Fibroblast of mammary gland (primary cell): ENCODE data around the gene PDE7B.

Experiments
- DNase-seq: peaks from one replicate; pipeline ENCODE4 v3.0.0-alpha.2; 2010; ENCODE audit warnings: low read depth
- H3K4me3 ChIP-seq: 2 replicates; pipeline ENCODE4 v1.5.1; 2011; ENCODE audit warnings: low read depth, mild to moderate bottlenecking, low read length, moderate library complexity; ENCODE audit not compliant: control insufficient read depth
- TF ChIP-seq, protein P1 (sequence below): conservative IDR thresholded peaks from 2 replicates; pipeline ENCODE4 v1.5.1; 2011; ENCODE audit warnings: low read depth, low read length, inconsistent platforms; ENCODE audit not compliant: control insufficient read depth, insufficient read depth

PDE7B gene

DNA sequence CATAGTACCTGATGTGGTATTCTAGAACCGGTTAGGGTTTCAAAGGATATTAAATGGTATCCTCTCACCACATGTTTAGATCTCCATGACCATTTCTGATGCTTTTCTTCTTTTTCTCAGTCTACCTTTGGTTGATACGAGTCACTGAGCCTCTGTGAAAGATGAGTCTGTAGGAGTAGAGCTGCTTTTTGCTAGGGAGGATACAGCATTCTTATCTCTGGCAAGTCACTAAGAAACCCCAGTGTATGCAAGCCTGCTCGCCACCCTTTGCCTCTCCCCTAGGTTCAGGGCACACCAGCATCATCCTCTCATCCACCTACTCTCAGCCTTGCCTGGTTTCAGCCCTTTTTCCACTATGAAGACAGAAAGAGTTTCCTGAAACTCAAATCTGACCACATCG lies 308.7 kb downstream of the PDE7B start:
- no peak for DNase-seq
- H3K4me3 ChIP-seq = no peak overlapping the region
- TF ChIP-seq, protein P1, sequence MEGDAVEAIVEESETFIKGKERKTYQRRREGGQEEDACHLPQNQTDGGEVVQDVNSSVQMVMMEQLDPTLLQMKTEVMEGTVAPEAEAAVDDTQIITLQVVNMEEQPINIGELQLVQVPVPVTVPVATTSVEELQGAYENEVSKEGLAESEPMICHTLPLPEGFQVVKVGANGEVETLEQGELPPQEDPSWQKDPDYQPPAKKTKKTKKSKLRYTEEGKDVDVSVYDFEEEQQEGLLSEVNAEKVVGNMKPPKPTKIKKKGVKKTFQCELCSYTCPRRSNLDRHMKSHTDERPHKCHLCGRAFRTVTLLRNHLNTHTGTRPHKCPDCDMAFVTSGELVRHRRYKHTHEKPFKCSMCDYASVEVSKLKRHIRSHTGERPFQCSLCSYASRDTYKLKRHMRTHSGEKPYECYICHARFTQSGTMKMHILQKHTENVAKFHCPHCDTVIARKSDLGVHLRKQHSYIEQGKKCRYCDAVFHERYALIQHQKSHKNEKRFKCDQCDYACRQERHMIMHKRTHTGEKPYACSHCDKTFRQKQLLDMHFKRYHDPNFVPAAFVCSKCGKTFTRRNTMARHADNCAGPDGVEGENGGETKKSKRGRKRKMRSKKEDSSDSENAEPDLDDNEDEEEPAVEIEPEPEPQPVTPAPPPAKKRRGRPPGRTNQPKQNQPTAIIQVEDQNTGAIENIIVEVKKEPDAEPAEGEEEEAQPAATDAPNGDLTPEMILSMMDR = no peak

DNA sequence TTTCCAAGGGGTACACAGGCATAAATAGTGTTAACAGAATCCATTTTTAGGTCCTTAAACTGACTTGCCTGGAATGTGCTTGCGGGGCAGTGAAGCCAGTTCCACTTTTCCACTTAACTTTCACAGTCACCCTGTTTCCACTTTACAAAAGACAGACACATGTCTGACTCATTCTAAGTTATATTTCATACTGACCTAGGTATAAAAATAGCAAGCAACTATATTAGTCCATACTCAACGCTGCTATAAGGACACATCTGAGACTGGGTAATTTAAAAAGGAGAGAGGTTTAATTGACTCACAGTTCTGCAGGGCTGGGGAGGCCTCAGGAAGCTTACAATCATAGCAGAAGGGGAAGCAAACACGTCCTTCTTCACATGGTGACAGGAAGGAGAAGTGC lies 310.4 kb downstream of the PDE7B start:
- DNase-seq = no peak
- no peak overlapping the region for H3K4me3 ChIP-seq
- TF ChIP-seq, protein P1 = no peak

DNA sequence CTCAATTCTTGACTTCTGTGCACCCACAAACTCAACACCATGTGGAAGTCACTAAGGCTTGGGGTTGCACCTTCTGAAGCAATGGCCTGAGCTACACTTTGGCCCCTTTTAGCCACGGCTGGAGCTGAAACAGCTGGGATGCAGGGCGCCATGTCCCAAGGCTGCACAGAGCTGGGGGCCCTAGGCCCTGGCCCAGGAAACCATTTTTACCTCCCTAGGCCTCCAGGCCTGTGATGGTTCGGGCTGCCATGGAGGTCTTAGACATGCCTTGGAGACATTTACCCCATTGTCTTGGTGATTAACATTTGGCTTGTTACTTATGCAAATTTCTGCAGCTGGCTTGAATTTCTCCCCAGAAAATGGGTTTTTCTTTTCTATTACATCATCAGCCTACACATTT lies 311.8 kb downstream of the PDE7B start:
- no peak overlapping the region for H3K4me3 ChIP-seq
- TF ChIP-seq, protein P1 = no peak
- no peak for DNase-seq

GRCh38 chr6:136166815-136167214 lies 315.3 kb downstream of the PDE7B start:
- H3K4me3 ChIP-seq = no peak overlapping the region
- peak; percentile 28 for DNase-seq
- TF ChIP-seq, protein P1 = no peak

GRCh38 chr6:136169394-136170148 lies 318.1 kb downstream of the PDE7B start:
- TF ChIP-seq, protein P1 = no peak
- H3K4me3 ChIP-seq = no peak overlapping the region

DNA sequence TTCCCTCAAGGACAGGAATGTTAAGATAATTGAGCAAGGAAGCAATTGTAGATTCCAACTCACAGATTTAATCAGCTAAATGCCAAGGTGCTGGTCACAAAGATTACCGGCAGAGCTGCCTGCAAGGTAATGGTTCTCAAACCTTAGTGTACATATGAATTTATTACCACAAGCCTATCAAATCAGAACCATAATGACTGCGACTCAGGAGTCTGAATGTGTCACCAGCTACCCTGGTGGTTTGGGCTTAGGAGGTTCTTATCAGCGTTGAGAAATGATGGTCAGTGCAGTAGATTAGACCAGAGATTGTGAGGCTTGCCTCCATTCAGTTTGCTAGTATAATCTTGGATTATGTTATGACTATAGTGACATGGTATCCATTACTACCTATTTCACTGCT lies 319.7 kb downstream of the PDE7B start:
- DNase-seq = no peak
- H3K4me3 ChIP-seq = no peak overlapping the region
- TF ChIP-seq, protein P1 = no peak

More at GRCh38 chr6:136169394-136170148, 318.1 kb downstream of the PDE7B start:
- no peak for DNase-seq
